Astrocyte (in vitro differentiated cells and primary cell): ENCODE measurements around the gene CCDC12. TPM values are rescaled to one million over a fixed set of nuclear protein-coding genes. Genes with fewer than 3 reads are reported as not detected.

Experiments
- DNase-seq: peaks from one replicate; pipeline ENCODE4 v3.0.0-alpha.2; 2010; ENCODE audit warnings: low read depth
- FAIRE-seq: peaks from 2 replicates; lab custom pipeline; 2011; peaks lifted over from hg19 to GRCh38; lab: Jason Lieb, UNC
- H2AFZ ChIP-seq: 2 replicates; pipeline ENCODE4 v1.6.0; 2012; ENCODE audit warnings: low read depth, low read length, inconsistent platforms
- H3K27ac ChIP-seq: 2 replicates; pipeline ENCODE4 v1.5.1; 2011; ENCODE audit warnings: low read depth, low read length, inconsistent platforms
- H3K27me3 ChIP-seq: 2 replicates; pipeline ENCODE4 v1.6.0; 2011; ENCODE audit warnings: low read length, inconsistent platforms; ENCODE audit not compliant: insufficient read depth
- H3K36me3 ChIP-seq: 2 replicates; pipeline ENCODE4 v1.5.1; 2011; ENCODE audit warnings: low read length, inconsistent platforms; ENCODE audit not compliant: insufficient read depth
- H3K4me1 ChIP-seq: 2 replicates; pipeline ENCODE4 v1.5.1; 2011; ENCODE audit warnings: low read length, inconsistent platforms; ENCODE audit not compliant: insufficient read depth
- H3K4me2 ChIP-seq: 2 replicates; pipeline ENCODE4 v1.6.0; 2012; ENCODE audit warnings: low read length, inconsistent platforms
- H3K4me3 ChIP-seq: 2 replicates; pipeline ENCODE4 v1.5.1; 2011; ENCODE audit warnings: low read depth, mild to moderate bottlenecking, low read length, inconsistent platforms; ENCODE audit not compliant: insufficient read depth
- H3K79me2 ChIP-seq: 2 replicates; pipeline ENCODE4 v1.6.0; 2012; ENCODE audit warnings: mild to moderate bottlenecking, low read length, inconsistent platforms; ENCODE audit not compliant: insufficient read depth
- H3K9ac ChIP-seq: 2 replicates; pipeline ENCODE4 v1.6.0; 2012; ENCODE audit warnings: mild to moderate bottlenecking, low read length, inconsistent platforms
- H3K9me3 ChIP-seq: 2 replicates; pipeline ENCODE4 v1.5.1; 2012; ENCODE audit warnings: low read depth, mild to moderate bottlenecking, low read length, inconsistent platforms; ENCODE audit not compliant: insufficient read depth
- H4K20me1 ChIP-seq: 2 replicates; pipeline ENCODE4 v1.6.0; 2012; ENCODE audit warnings: low read length, inconsistent platforms; ENCODE audit not compliant: insufficient read depth
- H3K27ac Mint-ChIP-seq: one replicate; pipeline ENCODE4 v1.8.0; 2021; ENCODE audit warnings: mild to moderate bottlenecking, mixed read lengths; ENCODE audit not compliant: unreplicated experiment
- H3K27me3 Mint-ChIP-seq: one replicate; pipeline ENCODE4 v1.8.0; 2021; ENCODE audit warnings: low read depth, mixed read lengths; ENCODE audit not compliant: unreplicated experiment
- H3K36me3 Mint-ChIP-seq: one replicate; pipeline ENCODE4 v1.8.0; 2021; ENCODE audit warnings: low read depth, mixed read lengths; ENCODE audit not compliant: unreplicated experiment
- H3K4me1 Mint-ChIP-seq: one replicate; pipeline ENCODE4 v1.8.0; 2021; ENCODE audit warnings: low read depth, mixed read lengths; ENCODE audit not compliant: unreplicated experiment
- H3K4me3 Mint-ChIP-seq: one replicate; pipeline ENCODE4 v1.8.0; 2021; ENCODE audit warnings: mild to moderate bottlenecking, moderate library complexity, mixed read lengths; ENCODE audit not compliant: unreplicated experiment
- H3K9me3 Mint-ChIP-seq: one replicate; pipeline ENCODE4 v1.8.0; 2021; ENCODE audit warnings: mild to moderate bottlenecking, mixed read lengths; ENCODE audit not compliant: unreplicated experiment
- EZH2 ChIP-seq: IDR thresholded peaks from 2 replicates; pipeline ENCODE4 v1.6.1; 2012; ENCODE audit warnings: mild to moderate bottlenecking, low read length, inconsistent platforms; ENCODE audit not compliant: insufficient read depth
- total RNA-seq: library from RNA; stranded (reverse); gene quantifications from 2 replicates; pipeline ENCODE4 v1.2.1, GENCODE V29; 2021
- TF ChIP-seq, protein P1 (sequence below): IDR thresholded peaks from 2 replicates; pipeline ENCODE4 v1.5.1; 2011; ENCODE audit warnings: low read depth, mild to moderate bottlenecking, inconsistent platforms, low read length, moderate library complexity; ENCODE audit not compliant: insufficient read depth

The CCDC12 gene
- total RNA-seq, 1 donor from 2014 or later: 29.0 TPM

DNA sequence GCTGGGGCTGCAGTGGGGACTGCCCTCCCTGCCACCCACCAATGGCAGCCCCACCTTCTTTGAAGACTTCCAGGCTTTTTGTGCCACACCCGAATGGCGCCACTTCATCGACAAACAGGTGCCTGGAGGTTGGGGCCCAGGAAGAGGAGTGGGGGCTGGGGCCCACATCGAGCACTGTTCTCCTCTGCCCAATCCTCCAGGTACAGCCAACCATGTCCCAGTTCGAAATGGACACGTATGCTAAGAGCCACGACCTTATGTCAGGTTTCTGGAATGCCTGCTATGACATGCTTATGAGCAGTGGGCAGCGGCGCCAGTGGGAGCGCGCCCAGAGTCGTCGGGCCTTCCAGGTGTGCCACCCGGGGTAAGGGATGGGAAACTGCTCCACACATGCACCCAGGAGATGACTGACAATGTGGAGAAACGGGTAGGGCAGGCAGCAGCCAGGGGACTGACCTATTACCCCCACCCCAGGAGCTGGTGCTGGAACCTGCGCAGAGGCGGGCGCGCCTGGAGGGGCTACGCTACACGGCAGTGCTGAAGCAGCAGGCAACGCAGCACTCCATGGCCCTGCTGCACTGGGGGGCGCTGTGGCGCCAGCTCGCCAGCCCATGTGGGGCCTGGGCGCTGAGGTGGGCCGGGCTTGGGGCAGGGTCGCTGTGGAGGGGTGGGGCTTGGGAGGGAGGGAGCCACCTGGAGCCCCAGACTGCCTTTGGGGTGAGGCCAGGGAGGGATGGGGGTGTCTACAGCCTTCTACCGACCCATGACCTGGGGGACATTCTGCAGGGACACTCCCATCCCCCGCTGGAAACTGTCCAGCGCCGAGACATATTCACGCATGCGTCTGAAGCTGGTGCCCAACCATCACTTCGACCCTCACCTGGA lies 25.9 kb upstream of the CCDC12 start:
- Mint-ChIP-seq H3K4me1 (no peaks in the 10 kb centered on the region), H3K9me3 (peaks cover 2% of the 10 kb centered on the region), H3K27ac (no peak overlapping the region), H3K4me3 (no peak overlapping the region), H3K36me3 (peaks cover 18% of the 10 kb centered on the region), H3K27me3 (peaks cover 3% of the 10 kb centered on the region)
- Histone ChIP-seq H3K4me1 (no peaks in the 10 kb centered on the region), H2AFZ (no peak overlapping the region), H3K9ac (no peak overlapping the region), H3K27me3 (no peaks in the 10 kb centered on the region), H3K9me3 (no peaks in the 10 kb centered on the region), H3K4me3 (no peak overlapping the region), H3K27ac (no peak overlapping the region), H3K36me3 (no peaks in the 10 kb centered on the region), H4K20me1 (no peaks in the 10 kb centered on the region), H3K4me2 (no peak overlapping the region), H3K79me2 (no peaks in the 10 kb centered on the region)
- no peak for DNase-seq
- FAIRE-seq: no peak
- TF ChIP-seq, protein P1, sequence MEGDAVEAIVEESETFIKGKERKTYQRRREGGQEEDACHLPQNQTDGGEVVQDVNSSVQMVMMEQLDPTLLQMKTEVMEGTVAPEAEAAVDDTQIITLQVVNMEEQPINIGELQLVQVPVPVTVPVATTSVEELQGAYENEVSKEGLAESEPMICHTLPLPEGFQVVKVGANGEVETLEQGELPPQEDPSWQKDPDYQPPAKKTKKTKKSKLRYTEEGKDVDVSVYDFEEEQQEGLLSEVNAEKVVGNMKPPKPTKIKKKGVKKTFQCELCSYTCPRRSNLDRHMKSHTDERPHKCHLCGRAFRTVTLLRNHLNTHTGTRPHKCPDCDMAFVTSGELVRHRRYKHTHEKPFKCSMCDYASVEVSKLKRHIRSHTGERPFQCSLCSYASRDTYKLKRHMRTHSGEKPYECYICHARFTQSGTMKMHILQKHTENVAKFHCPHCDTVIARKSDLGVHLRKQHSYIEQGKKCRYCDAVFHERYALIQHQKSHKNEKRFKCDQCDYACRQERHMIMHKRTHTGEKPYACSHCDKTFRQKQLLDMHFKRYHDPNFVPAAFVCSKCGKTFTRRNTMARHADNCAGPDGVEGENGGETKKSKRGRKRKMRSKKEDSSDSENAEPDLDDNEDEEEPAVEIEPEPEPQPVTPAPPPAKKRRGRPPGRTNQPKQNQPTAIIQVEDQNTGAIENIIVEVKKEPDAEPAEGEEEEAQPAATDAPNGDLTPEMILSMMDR: no peak
- TF ChIP-seq EZH2: no peak

GRCh38 chr3:47001731-47002170 lies 25.2 kb upstream of the CCDC12 start:
- peaks cover 2% of the 10 kb centered on the region for H3K4me1 Mint-ChIP-seq
- no peak for DNase-seq
- Histone ChIP-seq H4K20me1 (no peaks in the 10 kb centered on the region), H2AFZ (no peak overlapping the region), H3K9me3 (no peaks in the 10 kb centered on the region), H3K27ac (no peak overlapping the region), H3K4me3 (no peak overlapping the region), H3K4me2 (no peak overlapping the region), H3K4me1 (no peaks in the 10 kb centered on the region), H3K9ac (no peak overlapping the region), H3K79me2 (no peaks in the 10 kb centered on the region), H3K27me3 (no peaks in the 10 kb centered on the region), H3K36me3 (no peaks in the 10 kb centered on the region)
- no peak overlapping the region for H3K27ac Mint-ChIP-seq
- no peak for TF ChIP-seq EZH2
- TF ChIP-seq, protein P1: no peak
- peaks cover 7% of the 10 kb centered on the region for H3K27me3 Mint-ChIP-seq
- no peak for FAIRE-seq
- H3K9me3 Mint-ChIP-seq: peaks cover 2% of the 10 kb centered on the region
- H3K4me3 Mint-ChIP-seq: no peak overlapping the region
- H3K36me3 Mint-ChIP-seq: peaks cover 16% of the 10 kb centered on the region
